Activated CD8-positive, alpha-beta memory T cell treated with anti-CD3 and anti-CD28 coated beads for 4 hours (primary cell): ENCODE results near the gene CDK17.

Experiments
- DNase-seq, 2 donors: peaks; one replicate each; pipeline ENCODE4 v3.0.0-alpha.2; 2020; ENCODE audit warnings: low read depth in 2 of 2

Gene CDK17

GRCh38 chr12:96237465-96238077 is 162.7 kb downstream of the CDK17 start:
- peak; percentile 43 to 51 for DNase-seq

GRCh38 chr12:96237035-96237434 is 163.2 kb downstream of the CDK17 start:
- DNase-seq, result no peak

- no peak for DNase-seq
These were observed 163.9 kb downstream of the CDK17 start for GRCh38 chr12:96236221-96236822.

- no peak for DNase-seq
These were observed 164.8 kb downstream of the CDK17 start for GRCh38 chr12:96235484-96235826.

GRCh38 chr12:96234591-96235483 is 165.4 kb downstream of the CDK17 start:
- no peak for DNase-seq

- no peak for DNase-seq
These were observed 166.2 kb downstream of the CDK17 start for GRCh38 chr12:96233939-96234461.

- no peak for DNase-seq
These were observed 167.1 kb downstream of the CDK17 start for GRCh38 chr12:96233168-96233567.

- DNase-seq, result no peak
These were observed 169.6 kb downstream of the CDK17 start for GRCh38 chr12:96230646-96231045.

GRCh38 chr12:96228566-96229248 is 171.5 kb downstream of the CDK17 start:
- DNase-seq, result no peak
